CD4-positive, alpha-beta T cell treated with Interleukin-10 for 1 hour (primary cell): ENCODE measurements around the gene TMEM26.

Source experiments
- DNase-seq: peaks from one replicate; pipeline ENCODE4 v3.0.0-alpha.2; 2020

The TMEM26 gene

DNA sequence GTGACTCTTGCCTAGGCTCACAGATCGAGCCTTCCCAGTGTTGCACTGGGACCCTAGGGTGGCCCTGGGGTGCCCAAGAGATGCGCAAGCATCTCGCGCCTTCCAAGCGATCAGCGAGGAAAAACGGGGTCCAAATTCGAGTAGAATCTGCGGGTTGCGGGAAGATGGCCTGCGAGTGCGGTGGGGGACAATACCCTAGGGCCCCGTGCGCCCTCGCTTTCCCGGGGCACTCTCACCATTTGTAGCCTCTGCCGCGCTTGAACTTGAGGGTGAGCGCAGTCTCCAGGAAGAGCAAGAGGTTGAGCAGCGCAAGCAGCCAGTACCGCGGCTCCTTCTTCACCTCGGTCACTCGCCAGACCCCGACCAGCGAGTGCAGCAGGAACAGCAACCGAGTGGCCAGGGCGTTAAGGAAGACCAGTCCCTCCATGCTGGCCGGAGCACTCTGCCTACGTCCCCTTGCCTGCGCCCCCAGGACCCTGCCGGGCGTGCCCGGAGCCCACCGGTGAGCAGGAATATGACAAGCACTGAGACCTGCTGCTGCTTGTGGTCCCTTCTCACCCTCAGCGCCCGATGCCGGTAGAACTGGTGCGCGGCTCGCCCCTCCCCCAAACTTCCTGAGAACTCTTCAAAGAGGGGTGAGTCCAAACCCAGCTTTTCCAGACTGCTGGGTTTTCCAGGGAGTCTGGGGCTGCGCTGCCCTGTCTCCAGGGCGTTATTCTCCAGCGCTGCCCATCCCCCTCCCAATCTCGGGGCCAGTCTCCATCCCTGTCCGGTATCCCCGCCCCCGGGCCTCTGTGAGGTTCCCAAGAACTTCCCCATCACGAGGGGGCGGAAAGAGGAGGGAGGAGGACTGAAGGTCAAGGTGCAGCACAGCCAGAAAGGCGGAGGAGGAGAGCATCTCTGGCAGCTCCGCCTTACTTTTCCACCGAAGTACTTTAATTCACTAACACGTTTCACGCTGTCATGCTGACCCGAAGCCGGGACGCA lies at the start of gene TMEM26:
Gene TMEM26, minus strand, starts transcription at position 727 of the 987 bp plus-strand sequence. Its CDS starts 300 bp downstream, at position 427.
- no peak for DNase-seq

DNA sequence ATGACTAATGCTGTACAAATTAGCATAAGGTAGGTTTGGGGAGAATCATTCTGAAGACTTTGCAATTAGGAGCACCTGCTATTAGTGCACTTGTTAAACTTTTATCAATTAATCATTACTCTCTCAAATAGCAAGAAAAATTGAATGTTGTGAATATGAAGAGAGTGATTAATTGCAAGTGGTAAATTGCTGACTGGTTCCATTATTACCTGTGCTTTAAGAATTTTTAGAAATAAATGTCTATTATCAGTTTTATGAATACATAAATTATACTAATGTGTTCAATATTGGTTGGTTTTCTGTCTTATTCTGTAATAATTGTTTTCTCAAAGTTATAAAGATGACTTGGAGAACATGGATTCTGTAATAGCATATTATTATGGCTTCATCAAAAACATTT lies 47.3 kb upstream of the TMEM26 start:
- DNase-seq = no peak

DNA sequence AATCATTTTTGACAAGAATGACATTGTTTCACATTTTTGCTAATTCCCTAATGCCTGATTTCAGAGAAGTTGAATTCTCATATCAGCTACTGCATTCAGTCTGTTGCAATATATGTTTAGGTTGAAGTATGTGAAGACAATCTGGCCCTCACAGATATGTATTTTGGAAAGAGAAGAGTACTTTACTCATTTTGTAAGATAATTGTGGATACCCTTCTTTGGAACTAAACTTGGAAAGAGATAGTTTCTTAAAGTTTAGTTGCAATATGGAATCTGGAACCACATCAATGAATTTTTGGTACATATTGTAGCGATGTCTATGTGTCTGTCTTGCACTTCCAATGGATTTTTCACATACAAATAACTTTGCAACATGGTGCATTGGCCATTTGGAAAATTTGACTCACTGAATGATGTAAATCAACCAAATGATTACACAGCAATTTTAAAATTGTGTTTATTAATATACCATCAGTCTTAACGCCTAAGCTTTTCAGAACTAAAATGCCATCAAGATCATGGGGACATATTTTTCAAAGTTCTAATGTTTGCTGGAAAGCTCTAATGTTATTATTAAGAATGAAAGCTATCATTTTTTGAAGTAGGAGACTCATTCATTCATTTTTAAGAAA lies 39.3 kb upstream of the TMEM26 start:
- DNase-seq = no peak

DNA sequence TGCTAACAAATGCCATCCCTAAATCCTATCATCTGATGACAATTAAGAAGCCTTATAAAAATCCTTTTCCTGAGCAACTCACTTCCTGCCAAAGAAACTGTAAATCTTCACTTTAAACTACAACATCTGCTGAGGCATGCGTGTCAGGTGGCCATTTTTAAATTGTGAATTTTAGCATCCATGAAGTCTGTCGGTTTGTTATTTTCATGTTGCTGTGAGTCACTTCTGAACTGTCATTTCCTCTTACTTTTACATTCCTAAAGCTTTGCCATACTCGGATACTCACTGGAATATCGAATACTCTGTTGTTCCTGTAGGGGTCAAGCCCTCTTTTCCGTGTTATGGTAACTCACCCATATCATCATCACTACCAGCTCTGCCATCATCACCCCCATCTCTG lies 34.3 kb upstream of the TMEM26 start:
- no peak for DNase-seq

DNA sequence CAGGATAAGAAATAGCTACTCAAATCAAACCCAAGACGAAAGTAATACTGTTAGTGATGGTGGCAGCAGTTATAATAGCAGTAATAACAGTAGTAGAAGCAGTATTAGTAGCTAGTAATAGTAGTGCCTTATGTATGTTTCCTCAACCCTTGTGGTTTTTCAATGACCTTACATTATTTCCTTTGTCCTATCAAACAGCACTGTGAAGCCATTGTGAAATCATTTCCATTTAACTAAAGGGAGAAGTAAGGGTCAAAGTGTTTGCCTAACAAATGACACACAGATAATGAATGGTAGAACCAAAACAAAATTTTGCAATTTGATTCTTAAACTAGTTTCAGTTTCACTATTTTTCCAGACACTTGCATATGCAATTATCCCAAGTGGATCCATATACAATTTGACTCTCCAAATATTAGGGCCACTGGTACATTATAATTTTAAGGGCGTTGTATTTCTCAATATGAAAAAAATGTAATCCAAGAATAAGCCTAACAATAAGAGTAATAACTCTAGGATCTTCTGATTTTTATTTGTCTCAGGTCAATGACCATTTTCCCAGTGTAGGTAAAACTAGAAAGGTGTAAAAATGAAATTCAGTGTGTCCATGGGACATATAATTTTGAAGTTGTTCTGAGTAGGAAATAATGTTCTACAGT lies 33.7 kb upstream of the TMEM26 start:
- DNase-seq = no peak

DNA sequence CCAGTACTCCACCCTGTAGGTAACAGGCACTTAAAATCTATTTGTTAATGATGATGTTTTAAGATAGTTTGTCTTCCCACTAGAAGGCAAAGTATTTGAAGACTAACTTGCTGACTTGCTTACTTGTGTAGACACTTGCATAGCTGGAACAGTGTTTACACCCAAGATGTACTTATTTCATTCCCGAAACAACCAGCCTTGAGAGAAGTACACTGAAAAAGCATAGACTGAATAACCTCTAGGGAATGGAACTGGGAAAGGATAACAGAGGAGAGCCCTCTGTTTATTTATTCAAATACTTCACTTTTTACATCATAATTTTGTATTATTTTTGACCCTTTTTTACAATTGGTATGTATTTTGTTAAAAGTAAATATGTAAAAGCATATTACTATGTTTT lies 33.1 kb upstream of the TMEM26 start:
- DNase-seq = no peak

DNA sequence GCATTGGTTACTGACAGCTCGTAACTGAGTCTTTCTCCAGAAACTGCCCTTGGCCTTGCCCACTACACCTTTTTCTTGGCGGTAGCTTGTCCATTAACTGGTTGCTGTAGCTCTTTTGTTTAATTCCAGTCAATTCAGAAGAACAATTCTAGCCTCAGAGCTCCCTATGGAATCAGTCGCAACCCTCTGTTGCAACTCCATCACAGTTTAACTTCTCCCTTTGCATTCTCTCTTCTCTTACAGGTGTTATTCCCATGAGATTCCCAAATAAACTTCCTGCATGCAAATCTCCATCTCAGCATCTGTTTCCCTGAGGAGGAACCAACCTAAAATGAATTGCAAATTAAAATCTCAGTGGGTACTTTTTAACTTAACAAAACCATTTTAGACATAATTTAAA lies 28.4 kb upstream of the TMEM26 start:
- no peak for DNase-seq

DNA sequence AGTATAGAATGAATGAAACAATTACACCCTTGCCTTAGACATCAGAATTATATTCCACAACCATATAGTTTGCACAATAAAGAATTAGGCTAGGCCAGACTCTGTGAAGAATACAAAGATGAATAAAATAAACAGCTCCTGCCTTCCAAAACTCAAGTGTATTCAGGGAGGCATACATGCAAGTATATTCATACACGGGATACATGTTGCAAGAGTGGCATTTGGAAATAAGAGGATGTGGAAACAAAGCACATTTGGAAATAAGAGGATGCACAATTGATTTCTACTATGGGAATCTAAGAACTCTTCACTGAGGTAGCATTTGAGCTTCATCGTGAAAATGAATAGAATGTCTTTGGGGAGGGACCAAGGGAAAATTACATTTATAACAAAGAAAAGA lies 27.0 kb upstream of the TMEM26 start:
- DNase-seq = no peak

DNA sequence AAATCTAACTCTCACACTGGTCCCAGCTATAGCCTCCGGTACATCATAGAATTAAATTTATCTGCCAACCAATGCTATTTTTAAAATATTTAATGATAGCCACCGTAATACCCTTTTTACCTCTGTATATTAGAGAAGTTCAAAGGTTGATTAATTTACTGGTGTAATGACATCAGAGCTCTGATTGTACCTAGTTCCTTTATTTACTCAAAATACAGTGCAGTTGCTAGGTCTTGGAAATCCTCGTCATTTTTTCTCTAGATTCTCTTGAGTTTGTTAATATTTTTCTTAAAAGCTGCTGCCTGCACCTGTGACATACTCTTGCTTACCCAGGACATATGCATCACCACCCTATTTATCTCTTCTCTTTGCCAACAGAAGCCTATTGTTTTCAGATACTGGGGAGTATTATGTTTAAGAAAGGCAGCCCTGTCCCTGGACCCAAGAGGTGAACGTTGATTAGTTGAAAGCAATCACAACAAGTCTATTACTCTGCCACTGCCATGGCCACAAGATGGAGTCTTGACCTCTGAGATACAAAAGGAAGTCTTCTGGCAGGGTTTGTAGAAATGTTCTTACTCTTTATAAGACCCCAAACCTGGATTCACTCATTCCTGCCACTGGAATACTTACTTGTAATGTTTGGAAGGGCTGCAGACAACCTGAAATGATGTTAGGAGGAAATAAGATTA lies 25.6 kb upstream of the TMEM26 start:
- DNase-seq = no peak

DNA sequence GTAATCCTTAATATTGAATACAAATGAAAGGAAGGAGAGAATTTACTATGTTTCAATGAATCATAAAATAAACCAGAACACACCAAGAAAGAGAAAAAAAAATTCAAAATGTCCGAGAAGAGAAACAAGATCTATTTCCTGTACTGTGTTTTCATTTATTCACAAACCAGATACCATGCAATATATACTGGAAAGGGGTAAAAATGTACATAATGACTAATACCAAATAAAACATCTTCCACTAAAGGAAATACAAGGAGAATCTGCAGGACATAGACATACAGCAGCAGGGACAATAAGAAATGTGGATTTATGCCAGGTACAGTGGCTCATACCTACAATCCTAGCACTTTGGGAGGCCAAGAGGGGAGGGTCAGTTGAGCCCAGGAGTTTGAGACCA lies 24.3 kb upstream of the TMEM26 start:
- no peak for DNase-seq

DNA sequence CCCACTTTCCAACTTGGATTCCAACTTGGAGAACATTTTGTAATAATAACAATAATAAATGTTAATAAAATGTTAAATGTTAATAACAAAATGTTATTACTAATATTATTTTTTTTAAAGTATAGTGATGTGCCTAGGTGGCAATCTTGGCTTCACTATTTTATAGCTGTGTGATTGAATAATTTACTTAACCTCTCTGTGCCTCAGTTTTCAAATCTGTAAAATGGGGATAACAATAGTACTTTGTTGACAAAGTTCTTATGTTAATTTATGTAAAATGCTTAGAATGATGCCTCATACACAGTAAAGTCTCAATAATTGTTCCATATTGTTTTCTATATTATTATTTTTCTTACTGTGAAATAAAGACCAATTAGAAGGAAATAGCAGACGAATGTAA lies 23.3 kb upstream of the TMEM26 start:
- no peak for DNase-seq

DNA sequence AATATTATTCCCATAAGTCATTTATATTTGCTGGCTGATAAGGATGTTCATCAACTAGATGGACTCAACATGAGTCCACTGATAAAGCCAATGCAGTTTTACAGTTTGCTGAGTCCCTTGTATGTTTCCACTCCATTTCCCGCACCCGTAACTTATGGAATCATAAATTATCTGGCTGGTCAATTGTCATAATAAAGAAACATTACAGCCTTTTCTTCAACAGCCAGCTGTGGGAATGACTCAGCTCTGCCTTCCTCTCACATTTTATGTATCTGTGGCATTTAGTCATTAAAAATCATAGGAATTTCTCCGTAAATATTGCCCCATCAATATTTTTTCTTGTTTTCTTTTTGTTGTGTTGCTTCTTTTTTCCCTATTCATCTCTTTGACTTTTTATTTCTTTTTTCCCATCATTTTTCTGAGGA lies 22.3 kb upstream of the TMEM26 start:
- no peak for DNase-seq

DNA sequence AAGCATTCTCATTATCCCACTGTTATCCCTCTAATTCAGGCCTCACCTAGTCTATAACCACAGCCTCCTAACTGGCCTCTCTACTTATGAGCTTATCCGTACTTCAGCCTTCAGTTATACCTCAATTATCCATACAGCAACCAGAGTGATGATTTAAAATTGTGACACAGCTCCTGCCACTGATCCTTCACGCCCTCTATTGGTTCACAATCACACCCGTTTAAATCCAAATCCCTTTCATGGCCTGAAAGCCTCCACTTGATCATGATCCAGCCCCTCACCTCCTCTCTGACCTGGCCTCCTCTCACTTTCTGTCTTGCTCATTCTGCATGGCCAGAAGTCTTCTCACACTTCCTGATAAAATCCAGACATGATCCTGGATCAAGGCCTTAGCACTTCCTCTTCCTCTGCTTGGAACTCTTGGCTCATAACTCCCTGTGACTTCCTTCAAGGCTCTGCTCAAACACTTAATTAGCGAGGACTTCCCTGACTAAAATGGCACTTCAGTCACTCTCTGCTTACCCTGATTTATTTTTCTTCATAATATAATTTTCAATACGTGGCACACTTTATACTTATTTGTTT lies 19.0 kb upstream of the TMEM26 start:
- DNase-seq = no peak

DNA sequence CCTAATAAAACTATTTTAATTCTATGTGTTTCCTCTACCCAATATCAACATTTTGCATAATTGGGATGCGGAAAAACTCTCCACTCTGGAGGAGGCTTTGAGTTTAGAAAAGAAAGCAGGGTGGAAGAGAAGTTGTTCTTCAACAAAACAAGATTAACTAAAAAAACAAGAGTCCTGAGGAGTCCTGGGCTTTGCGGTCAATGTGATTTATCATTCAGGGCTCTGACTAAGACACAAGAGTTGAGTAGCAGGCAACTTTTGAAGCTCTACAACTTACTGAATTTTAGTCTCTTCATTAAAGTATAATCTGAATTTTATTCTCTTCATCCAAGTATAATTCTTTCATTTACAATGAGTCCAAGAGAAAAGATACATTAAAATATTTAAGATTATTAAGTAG lies 18.3 kb upstream of the TMEM26 start:
- DNase-seq = no peak

DNA sequence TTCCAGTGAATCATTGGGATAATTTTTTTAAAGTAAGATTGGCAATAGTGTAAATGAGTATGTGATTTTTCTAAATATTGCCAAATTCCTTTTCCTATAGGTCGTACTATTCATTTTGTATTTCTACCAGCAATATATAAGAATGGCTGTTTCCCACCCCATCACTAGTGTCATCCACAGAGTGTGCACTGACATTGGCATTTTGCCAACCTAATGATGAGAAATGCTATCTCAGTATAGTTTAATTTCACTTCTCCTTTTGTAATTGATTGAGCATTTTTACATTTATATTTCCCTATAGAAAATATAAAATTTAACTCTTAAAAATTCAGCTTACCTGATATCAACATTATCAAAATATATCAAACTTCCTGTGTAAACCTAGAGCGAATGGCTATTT lies 17.6 kb upstream of the TMEM26 start:
- no peak for DNase-seq

DNA sequence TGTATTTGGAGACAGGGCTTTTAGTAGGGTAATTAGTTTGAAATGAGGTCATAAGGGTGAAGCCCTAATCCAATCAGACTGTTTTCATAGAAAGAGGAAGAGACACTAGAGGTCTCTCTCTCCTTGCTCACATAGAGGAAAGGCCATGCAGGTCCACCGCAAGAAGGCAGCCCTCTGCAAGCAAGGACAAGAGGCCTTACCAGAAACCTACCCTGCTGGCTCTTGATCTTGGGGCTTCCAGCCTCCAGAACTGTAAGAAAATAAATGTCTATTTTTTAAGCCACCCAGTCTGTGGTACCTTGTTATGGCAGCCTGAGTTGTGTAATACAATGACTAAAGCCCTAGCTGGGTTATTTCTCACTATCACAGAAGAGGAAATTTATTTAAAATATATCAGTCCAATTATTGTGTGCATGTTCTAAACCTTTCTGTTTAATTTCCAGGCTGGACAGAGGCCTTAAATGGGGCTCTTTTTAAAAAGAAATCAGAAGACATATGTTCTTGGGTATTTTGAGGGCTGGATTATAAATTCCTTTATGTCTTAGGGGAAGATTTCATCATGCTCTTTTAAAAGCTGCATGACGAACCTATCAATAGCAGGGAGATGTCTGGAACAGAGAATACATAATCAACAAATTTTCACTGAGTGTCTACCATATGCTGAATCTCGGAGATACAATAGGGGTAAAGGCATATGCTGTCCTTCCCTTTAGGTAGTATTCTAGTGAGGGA lies 12.9 kb upstream of the TMEM26 start:
- no peak for DNase-seq

DNA sequence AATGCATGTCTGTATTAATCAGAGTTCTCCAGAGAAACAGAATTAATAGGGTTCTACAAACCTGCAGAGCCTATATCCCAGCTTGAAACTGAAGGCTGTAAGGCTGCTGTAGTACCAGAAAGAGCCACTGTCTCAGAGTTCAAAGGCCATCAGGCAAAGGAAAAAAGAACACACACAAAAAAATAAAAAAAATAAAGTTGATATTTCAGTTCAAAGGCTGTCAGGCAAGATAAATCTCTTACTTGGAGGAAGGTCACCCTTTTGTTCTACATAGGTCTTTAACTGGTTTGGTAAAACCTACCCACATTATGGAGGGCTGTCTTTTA lies 12.0 kb upstream of the TMEM26 start:
- DNase-seq = no peak

DNA sequence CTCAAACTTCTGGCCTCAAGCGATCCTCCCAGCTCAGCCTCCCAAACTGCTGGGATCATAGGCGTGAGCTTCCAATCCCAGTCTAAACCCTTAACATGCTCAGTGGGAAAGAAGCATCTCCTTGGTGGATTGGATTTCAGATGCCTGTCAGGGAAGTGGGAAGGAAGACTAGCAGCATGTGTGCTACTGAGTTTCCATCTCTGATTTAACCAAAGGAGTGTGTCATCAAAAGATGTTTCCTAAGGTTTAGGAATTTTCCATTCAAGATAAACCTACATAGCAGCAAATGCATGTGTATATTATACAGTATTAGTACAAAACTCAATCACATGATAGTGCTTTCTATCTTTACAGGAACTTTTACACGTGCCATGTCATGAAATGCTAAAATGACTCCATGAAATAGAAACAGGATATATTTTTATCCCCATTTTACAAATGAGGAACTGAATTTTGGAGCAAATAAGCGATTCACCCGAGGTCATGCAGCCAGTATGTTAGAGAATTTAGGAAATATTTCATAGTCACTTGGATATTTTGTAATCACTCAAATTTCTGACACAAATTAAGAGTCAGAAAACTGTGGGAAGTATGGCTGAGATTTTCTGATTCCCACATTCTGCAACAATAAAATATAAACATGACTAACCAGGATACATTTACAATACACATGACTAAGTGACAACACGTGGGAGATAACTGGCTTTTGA lies 11.4 kb upstream of the TMEM26 start:
- DNase-seq = no peak

DNA sequence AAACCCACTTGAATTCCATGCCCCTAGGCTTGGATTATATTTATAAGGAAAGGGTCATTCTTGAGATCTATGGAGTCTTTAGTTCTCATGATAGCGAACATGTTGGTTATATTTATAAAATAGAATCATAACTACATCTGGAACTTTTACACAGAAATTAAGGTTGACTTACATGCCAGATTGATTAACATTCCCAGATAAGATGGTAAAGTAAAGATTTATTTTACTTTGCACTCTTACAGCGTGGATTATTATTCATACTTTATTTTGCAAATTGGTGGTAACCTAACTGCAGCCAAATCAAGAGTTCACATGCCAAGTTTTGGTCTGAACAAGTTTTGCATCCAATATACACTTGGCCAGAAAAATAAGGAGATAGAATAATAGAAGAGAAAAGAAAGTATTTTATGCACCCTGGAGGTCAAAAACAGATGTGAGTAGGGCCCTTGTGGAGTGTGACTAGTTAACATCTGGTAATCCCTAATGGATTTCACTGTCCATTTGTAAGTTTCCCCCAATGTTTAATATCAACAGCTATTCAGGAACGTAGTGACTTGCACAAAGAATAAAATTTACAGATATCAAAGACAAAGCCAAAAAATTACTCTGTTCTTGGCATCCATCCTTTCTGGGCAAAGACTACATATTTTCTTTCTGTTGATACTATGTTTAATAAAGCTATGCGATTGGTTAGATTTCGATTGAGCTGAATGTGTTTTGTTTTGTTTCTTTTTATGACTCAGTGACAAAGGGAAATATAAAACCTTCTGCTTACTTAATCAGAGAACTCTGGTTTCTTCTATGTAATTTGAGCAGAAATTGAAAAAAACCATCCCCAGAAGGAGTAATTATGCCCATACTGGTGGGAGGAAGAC lies 10.1 kb upstream of the TMEM26 start:
- DNase-seq = no peak

DNA sequence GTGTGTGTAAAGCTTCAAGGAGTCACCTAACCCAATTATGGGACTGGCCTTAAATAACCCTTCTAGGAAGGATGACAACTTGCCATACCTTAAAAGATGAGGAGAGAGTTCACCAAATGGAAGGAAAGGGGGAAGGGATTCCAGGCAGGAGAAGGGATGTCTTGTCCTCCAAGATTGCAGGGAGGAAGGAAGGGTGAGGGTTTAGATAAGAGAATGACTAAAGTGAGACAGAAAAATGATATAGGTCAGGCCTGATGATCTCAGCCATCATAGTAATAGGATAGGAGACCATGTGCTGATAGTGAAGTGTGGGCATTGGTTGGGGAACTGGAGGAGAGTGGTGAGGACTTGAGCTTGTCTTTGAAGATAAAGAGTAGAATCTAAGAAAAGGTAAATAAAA lies 7.7 kb upstream of the TMEM26 start:
- DNase-seq = no peak

DNA sequence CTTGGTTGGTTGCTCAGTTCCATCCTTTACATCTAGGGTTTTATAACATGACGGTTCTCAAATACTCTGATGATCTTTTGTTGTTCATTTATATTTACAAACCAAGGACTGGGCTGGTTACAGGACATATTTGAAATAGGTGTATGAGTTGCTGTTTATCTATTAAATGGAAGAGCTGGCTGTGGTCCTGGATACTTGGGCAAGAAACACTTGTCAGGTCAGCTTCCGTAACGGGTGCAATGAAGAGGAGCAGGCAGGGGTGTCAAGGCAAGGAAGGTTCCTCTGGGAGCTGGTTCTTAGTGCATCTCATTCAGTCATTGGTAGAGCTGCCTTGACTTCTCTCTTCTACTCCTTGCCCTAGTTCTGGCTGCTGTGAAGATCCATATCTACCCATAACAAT lies 4.8 kb upstream of the TMEM26 start:
- no peak for DNase-seq
